HepG2 (cell line): ENCODE data around the gene PXMP4. TPM values are rescaled to one million over a fixed set of nuclear protein-coding genes. Genes with fewer than 3 reads are reported as not detected.

ENCODE experiments used
- CSRNP2 ChIP-seq: sonication (generic); formaldehyde crosslinking; conservative IDR thresholded peaks from 2 replicates; pipeline ENCODE4 v1.8.0; 2022; ENCODE audit warnings: low read depth, missing genetic modification reagents
- E2F5 ChIP-seq: sonication (generic); formaldehyde crosslinking; conservative IDR thresholded peaks from 2 replicates; pipeline ENCODE4 v1.4.0; 2020; ENCODE audit warnings: missing genetic modification reagents
- HIVEP1 ChIP-seq: sonication (generic); formaldehyde crosslinking; IDR thresholded peaks from 2 replicates; pipeline ENCODE4 v1.4.0; 2020; ENCODE audit warnings: mild to moderate bottlenecking, missing genetic modification reagents
- KAT8 ChIP-seq: IDR thresholded peaks from 2 replicates; pipeline ENCODE4 v1.6.1; 2016; ENCODE audit warnings: missing genetic modification reagents, missing compliant biosample characterization
- PBX2 ChIP-seq: IDR thresholded peaks from 2 replicates; pipeline ENCODE4 v1.6.1; 2016; ENCODE audit warnings: control low read depth
- SAFB2 ChIP-seq: sonication (generic); formaldehyde crosslinking; IDR thresholded peaks from 2 replicates; pipeline ENCODE4 v1.5.1; 2020; ENCODE audit warnings: missing genetic modification reagents, low read depth, mild to moderate bottlenecking, borderline replicate concordance
- SMARCC2 ChIP-seq: fragments of 450-650 bp; IDR thresholded peaks from 2 replicates; pipeline ENCODE4 v1.6.1; 2017; ENCODE audit warnings: antibody characterized with exemption, mild to moderate bottlenecking
- SP140L ChIP-seq: sonication (generic); formaldehyde crosslinking; IDR thresholded peaks from 2 replicates; pipeline ENCODE4 v1.4.0; 2020; ENCODE audit warnings: missing genetic modification reagents, borderline replicate concordance
- STAG1 ChIP-seq: sonication (generic); formaldehyde crosslinking; IDR thresholded peaks from 2 replicates; pipeline ENCODE4 v1.4.0; 2020; ENCODE audit warnings: missing genetic modification reagents
- TARDBP ChIP-seq: sonication (generic); formaldehyde crosslinking; IDR thresholded peaks from 2 replicates; pipeline ENCODE4 v1.8.0; 2022; ENCODE audit warnings: mild to moderate bottlenecking, missing genetic modification reagents
- TFDP2 ChIP-seq: sonication (generic); formaldehyde crosslinking; IDR thresholded peaks from 2 replicates; pipeline ENCODE4 v1.4.0; 2020; ENCODE audit warnings: missing genetic modification reagents
- TRIM22 ChIP-seq: fragments of 450-650 bp; IDR thresholded peaks from 2 replicates; pipeline ENCODE4 v1.6.1; 2017
- ZFP37 ChIP-seq: sonication (generic); formaldehyde crosslinking; IDR thresholded peaks from 2 replicates; pipeline ENCODE4 v1.4.0; 2020; ENCODE audit warnings: missing genetic modification reagents, borderline replicate concordance
- ZNF251 ChIP-seq: sonication (generic); formaldehyde crosslinking; IDR thresholded peaks from 2 replicates; pipeline ENCODE4 v1.9.0; 2021; ENCODE audit warnings: mild to moderate bottlenecking, missing genetic modification reagents
- ZNF558 ChIP-seq: sonication (generic); formaldehyde crosslinking; IDR thresholded peaks from 2 replicates; pipeline ENCODE4 v1.9.0; 2022; ENCODE audit warnings: mild to moderate bottlenecking, missing genetic modification reagents, borderline replicate concordance
- ZNF567 ChIP-seq: sonication (generic); formaldehyde crosslinking; IDR thresholded peaks from 2 replicates; pipeline ENCODE4 v1.8.1; 2023; ENCODE audit warnings: mild to moderate bottlenecking, missing genetic modification reagents, borderline replicate concordance
- ZNF761 ChIP-seq: sonication (generic); formaldehyde crosslinking; conservative IDR thresholded peaks from 2 replicates; pipeline ENCODE4 v1.4.0; 2020; ENCODE audit warnings: mild to moderate bottlenecking, missing genetic modification reagents
- ZNF772 ChIP-seq: sonication (generic); formaldehyde crosslinking; IDR thresholded peaks from 2 replicates; pipeline ENCODE4 v1.5.0; 2020; ENCODE audit warnings: mild to moderate bottlenecking, missing genetic modification reagents
- ZNF776 ChIP-seq: sonication (generic); formaldehyde crosslinking; IDR thresholded peaks from 2 replicates; pipeline ENCODE4 v1.4.0; 2020; ENCODE audit warnings: mild to moderate bottlenecking, missing genetic modification reagents
- ZNF781 ChIP-seq: sonication (generic); formaldehyde crosslinking; IDR thresholded peaks from 2 replicates; pipeline ENCODE4 v1.5.1; 2020; ENCODE audit warnings: borderline replicate concordance, mild to moderate bottlenecking, missing genetic modification reagents; ENCODE audit errors: not compliant biosample characterization
- ZNF891 ChIP-seq: sonication (generic); formaldehyde crosslinking; IDR thresholded peaks from 2 replicates; pipeline ENCODE4 v1.5.0; 2020; ENCODE audit warnings: mild to moderate bottlenecking, missing genetic modification reagents
- polyA plus RNA-seq, 8 experiments: library from polyadenylated mRNA; depleted of rRNA in 3 of 8; stranded (reverse) in 7 of 8; unstranded in 1 of 8; fragments of >200 nt; fragmentation: Illumina TruSeq in 4 of 8; extraction: Trizol in 4 of 8; gene quantifications; 2 replicates each; pipeline versions ENCODE4 v1.2.1 to v1.2.3, GENCODE V29; 2011 to 2016; ENCODE audit warnings: low read depth in 4 of 8, missing spikeins in 1 of 8, mixed read lengths in 1 of 8; ENCODE audit not compliant: insufficient read depth in 1 of 8
- total RNA-seq, 5 experiments: library from RNA; depleted of rRNA; stranded (reverse); fragments of >200 nt; fragmentation: Illumina TruSeq; extraction: Trizol; gene quantifications; 2 replicates each; pipeline ENCODE4 v1.2.3, GENCODE V29; 2016; ENCODE audit warnings: low read depth in 1 of 5

PXMP4 gene
- total and polyA plus RNA-seq, 2 of the 13 experiments (the other 11 are each of a cell fraction or from before 2014, with no cell fraction given) = not detected

GRCh38 chr20:33685328-33686099 lies 34.6 kb downstream of the PXMP4 start (continued):
- TF ChIP-seq TRIM22 = no peak
- no peak for TF ChIP-seq ZNF558 (CRISPR knock-in tag)
- no peak for TF ChIP-seq TARDBP (CRISPR knock-in tag)
- TF ChIP-seq SMARCC2 = no peak
- peak; percentile 56; the same call in 1 of the 2 replicates for TF ChIP-seq HIVEP1 (CRISPR knock-in tag)
- no peak; the same call in 1 of the 2 replicates for TF ChIP-seq ZNF776 (CRISPR knock-in tag)
- peak; percentile 34; the same call in 1 of the 2 replicates for TF ChIP-seq KAT8
- TF ChIP-seq ZNF772 = peak; percentile 15; the same call in 1 of the 2 replicates
- TF ChIP-seq ZFP37 (CRISPR knock-in tag) = peak; percentile 68; the same call in 1 of the 2 replicates
- TF ChIP-seq ZNF891 (CRISPR knock-in tag) = peak; percentile 70; the same call in 1 of the 2 replicates
- TF ChIP-seq PBX2 = no peak
- TF ChIP-seq ZNF761 (CRISPR knock-in tag) = peak; percentile 78; the same call in 1 of the 2 replicates
- no peak for TF ChIP-seq SP140L
- TF ChIP-seq ZNF781 (CRISPR knock-in tag) = peak; percentile 71
- TF ChIP-seq ZNF251 = no peak
- TF ChIP-seq STAG1 (CRISPR knock-in tag) = peak; percentile 33
- TF ChIP-seq TFDP2 (CRISPR knock-in tag) = peak; percentile 50; the same call in 1 of the 2 replicates
- TF ChIP-seq CSRNP2 (CRISPR knock-in tag) = no peak; the same call in 1 of the 2 replicates
- TF ChIP-seq SAFB2 (CRISPR knock-in tag) = no peak
- 0 out of 2 replicates have a peak, but pooled peaks have one; percentile 40 for TF ChIP-seq E2F5 (CRISPR knock-in tag)
- 0 out of 2 replicates have a peak, but pooled peaks have one; percentile 54 for TF ChIP-seq ZNF567 (CRISPR knock-in tag)
